HG03159 (cell line): ENCODE results near the gene RPIA.
"Not testable (repeated sequence)": the region's sequence is repeated elsewhere in the genome, so short reads cannot be mapped to it uniquely, and the experiment has no call there.

Experiments used
- ATAC-seq: cut with Tn5 transposase; IDR thresholded peaks from one replicate; pipeline ENCODE4 v1.9.1; 2021; ENCODE audit warnings: mild to moderate bottlenecking, moderate library complexity; ENCODE audit not compliant: unreplicated experiment

The RPIA gene

GRCh38 chr2:88729061-88729745 lies 37.7 kb downstream of the RPIA start:
- ATAC-seq, result no peak

GRCh38 chr2:88733155-88733902 lies 41.9 kb downstream of the RPIA start:
- ATAC-seq, result no peak

GRCh38 chr2:88735133-88735532 lies 43.7 kb downstream of the RPIA start:
- no peak for ATAC-seq

- ATAC-seq, result no peak
Measured at GRCh38 chr2:88735853-88736252, 44.4 kb downstream of the RPIA start.

- ATAC-seq, result no peak
Measured at GRCh38 chr2:88736437-88736836, 45.0 kb downstream of the RPIA start.

- ATAC-seq, result no peak
Measured at GRCh38 chr2:88737385-88737784, 45.9 kb downstream of the RPIA start.

GRCh38 chr2:88738271-88738670 lies 46.8 kb downstream of the RPIA start:
- ATAC-seq, result no peak

GRCh38 chr2:88739985-88740600 lies 48.6 kb downstream of the RPIA start:
- ATAC-seq, result peak; percentile 84

GRCh38 chr2:88746929-88747490 lies 55.5 kb downstream of the RPIA start:
- ATAC-seq, result no peak

GRCh38 chr2:88747990-88748389 lies 56.5 kb downstream of the RPIA start:
- ATAC-seq, result no peak

- no peak for ATAC-seq
Measured at GRCh38 chr2:88751768-88752167, 60.3 kb downstream of the RPIA start.

GRCh38 chr2:88753833-88754584 lies 62.5 kb downstream of the RPIA start:
- ATAC-seq, result peak; percentile 95

- peak; percentile 30 for ATAC-seq
Measured at GRCh38 chr2:88754585-88755320, 63.3 kb downstream of the RPIA start.

- no peak for ATAC-seq
Measured at GRCh38 chr2:88755836-88756235, 64.4 kb downstream of the RPIA start.

- no peak for ATAC-seq
Measured at GRCh38 chr2:88757025-88757424, 65.6 kb downstream of the RPIA start.

GRCh38 chr2:88758702-88759101 lies 67.2 kb downstream of the RPIA start:
- ATAC-seq, result not testable (repeated sequence)

GRCh38 chr2:88760819-88761598 lies 69.5 kb downstream of the RPIA start:
- no peak for ATAC-seq

GRCh38 chr2:88764141-88764849 lies 72.8 kb downstream of the RPIA start:
- no peak for ATAC-seq

GRCh38 chr2:88764850-88765153 lies 73.3 kb downstream of the RPIA start:
- no peak for ATAC-seq
